HepG2 (cell line): ENCODE measurements around the gene TSNAXIP1. TPM values are rescaled to one million over a fixed set of nuclear protein-coding genes. Genes with fewer than 3 reads are reported as not detected.
A peak's percentile ranks its signal among the peaks of the same experiment; 100 is the strongest.

Experiments
- ATF5 ChIP-seq: sonication (generic); formaldehyde crosslinking; IDR thresholded peaks from 2 replicates; pipeline ENCODE4 v1.4.0; 2020; ENCODE audit warnings: mild to moderate bottlenecking, low read depth, missing genetic modification reagents
- CBX1 ChIP-seq: IDR thresholded peaks from one replicate; pipeline ENCODE4 v1.6.1; 2016; ENCODE audit warnings: antibody characterized with exemption, low read depth
- CHD4 ChIP-seq: fragments of 200-600 bp; sonication (generic); IDR thresholded peaks from 2 replicates; pipeline ENCODE4 v1.7.0; 2017; ENCODE audit warnings: mild to moderate bottlenecking, low read length, borderline replicate concordance
- DMAP1 ChIP-seq: IDR thresholded peaks from 2 replicates; pipeline ENCODE4 v1.6.1; 2016
- ELF3 ChIP-seq: IDR thresholded peaks from 2 replicates; pipeline ENCODE4 v1.6.1; 2016; ENCODE audit warnings: missing genetic modification reagents, missing compliant biosample characterization
- FIP1L1 ChIP-seq: fragments of 200-400 bp; formaldehyde crosslinking; IDR thresholded peaks from 2 replicates; pipeline ENCODE4 v1.6.1; 2018; ENCODE audit warnings: low read depth, mild to moderate bottlenecking, low read length, moderate library complexity, borderline replicate concordance; ENCODE audit not compliant: insufficient read depth
- GLI4 ChIP-seq: sonication (generic); formaldehyde crosslinking; IDR thresholded peaks from 2 replicates; pipeline ENCODE4 v1.5.1; 2020; ENCODE audit warnings: missing genetic modification reagents, mild to moderate bottlenecking, moderate library complexity, borderline replicate concordance
- NFIC ChIP-seq: IDR thresholded peaks from 2 replicates; pipeline ENCODE4 v1.6.1; 2012; ENCODE audit warnings: mild to moderate bottlenecking, low read length, inconsistent platforms
- RFXAP ChIP-seq: sonication (generic); formaldehyde crosslinking; IDR thresholded peaks from 2 replicates; pipeline ENCODE4 v1.4.0; 2020; ENCODE audit warnings: missing genetic modification reagents, borderline replicate concordance
- SMC3 ChIP-seq: IDR thresholded peaks from 2 replicates; pipeline ENCODE4 v1.6.1; 2011; ENCODE audit warnings: low read length, improper control_type of control experiment
- ZBTB49 ChIP-seq: sonication (generic); formaldehyde crosslinking; IDR thresholded peaks from 2 replicates; pipeline ENCODE4 v1.4.0; 2020; ENCODE audit warnings: missing genetic modification reagents, borderline replicate concordance
- ZMYM3 ChIP-seq: sonication (generic); formaldehyde crosslinking; IDR thresholded peaks from 2 replicates; pipeline ENCODE4 v1.5.1; 2020; ENCODE audit warnings: mild to moderate bottlenecking, missing genetic modification reagents
- ZNF253 ChIP-seq: sonication (generic); formaldehyde crosslinking; IDR thresholded peaks from 2 replicates; pipeline ENCODE4 v1.8.0; 2022; ENCODE audit warnings: mild to moderate bottlenecking, missing genetic modification reagents, borderline replicate concordance
- ZNF496 ChIP-seq: sonication (generic); formaldehyde crosslinking; IDR thresholded peaks from 2 replicates; pipeline ENCODE4 v1.8.1; 2023; ENCODE audit warnings: mild to moderate bottlenecking, moderate library complexity, missing genetic modification reagents; ENCODE audit not compliant: insufficient replicate concordance
- ZNF552 ChIP-seq: sonication (generic); formaldehyde crosslinking; IDR thresholded peaks from 2 replicates; pipeline ENCODE4 v1.9.0; 2022; ENCODE audit warnings: missing genetic modification reagents, mild to moderate bottlenecking, borderline replicate concordance
- ZNF598 ChIP-seq: sonication (generic); formaldehyde crosslinking; IDR thresholded peaks from 2 replicates; pipeline ENCODE4 v1.5.1; 2020; ENCODE audit warnings: mild to moderate bottlenecking, missing genetic modification reagents, borderline replicate concordance
- ZNF761 ChIP-seq: sonication (generic); formaldehyde crosslinking; conservative IDR thresholded peaks from 2 replicates; pipeline ENCODE4 v1.4.0; 2020; ENCODE audit warnings: mild to moderate bottlenecking, missing genetic modification reagents
- ZNF788 ChIP-seq: sonication (generic); formaldehyde crosslinking; IDR thresholded peaks from 2 replicates; pipeline ENCODE4 v1.5.0; 2020; ENCODE audit warnings: mild to moderate bottlenecking, missing genetic modification reagents, borderline replicate concordance
- ZSCAN30 ChIP-seq: sonication (generic); formaldehyde crosslinking; IDR thresholded peaks from 2 replicates; pipeline ENCODE4 v1.5.0; 2020; ENCODE audit warnings: mild to moderate bottlenecking, missing genetic modification reagents
- polyA plus RNA-seq, 8 experiments: library from polyadenylated mRNA; depleted of rRNA in 3 of 8; stranded (reverse) in 7 of 8; unstranded in 1 of 8; fragments of >200 nt; fragmentation: Illumina TruSeq in 4 of 8; extraction: Trizol in 4 of 8; gene quantifications; 2 replicates each; pipeline versions ENCODE4 v1.2.1 to v1.2.3, GENCODE V29; 2011 to 2016; ENCODE audit warnings: low read depth in 4 of 8, missing spikeins in 1 of 8, mixed read lengths in 1 of 8; ENCODE audit not compliant: insufficient read depth in 1 of 8
- total RNA-seq, 5 experiments: library from RNA; depleted of rRNA; stranded (reverse); fragments of >200 nt; fragmentation: Illumina TruSeq; extraction: Trizol; gene quantifications; 2 replicates each; pipeline ENCODE4 v1.2.3, GENCODE V29; 2016; ENCODE audit warnings: low read depth in 1 of 5
- TF ChIP-seq, protein P1 (sequence below): sonication (generic); formaldehyde crosslinking; IDR thresholded peaks from 2 replicates; pipeline ENCODE4 v1.9.0; 2022; ENCODE audit warnings: low read depth, missing genetic modification reagents
- TF ChIP-seq, protein P2 (sequence below): sonication (generic); formaldehyde crosslinking; IDR thresholded peaks from 2 replicates; pipeline ENCODE4 v1.5.1; 2020; ENCODE audit warnings: missing genetic modification reagents, mild to moderate bottlenecking, borderline replicate concordance
- TF ChIP-seq, protein P3 (sequence below): sonication (generic); formaldehyde crosslinking; IDR thresholded peaks from 2 replicates; pipeline ENCODE4 v1.4.0; 2020; ENCODE audit warnings: mild to moderate bottlenecking, missing genetic modification reagents, borderline replicate concordance

TSNAXIP1 gene
- total and polyA plus RNA-seq, 2 of the 13 experiments (the other 11 are each of a cell fraction or from before 2014, with no cell fraction given) = 0.37 to 0.86 TPM

GRCh38 chr16:67806428-67807147 is at the start of gene TSNAXIP1, which contains the start of gene RANBP10 (continued):
- TF ChIP-seq ZBTB49 (CRISPR knock-in tag) = no peak
- peak; percentile 65; the same call in 1 of the 2 replicates for TF ChIP-seq DMAP1 (CRISPR knock-in tag)
- 0 out of 2 replicates have a peak, but pooled peaks have one; percentile 15 for TF ChIP-seq ZMYM3
- TF ChIP-seq ELF3 = peak; percentile 47
- TF ChIP-seq ZNF253 (CRISPR knock-in tag) = no peak
- TF ChIP-seq, protein P1, sequence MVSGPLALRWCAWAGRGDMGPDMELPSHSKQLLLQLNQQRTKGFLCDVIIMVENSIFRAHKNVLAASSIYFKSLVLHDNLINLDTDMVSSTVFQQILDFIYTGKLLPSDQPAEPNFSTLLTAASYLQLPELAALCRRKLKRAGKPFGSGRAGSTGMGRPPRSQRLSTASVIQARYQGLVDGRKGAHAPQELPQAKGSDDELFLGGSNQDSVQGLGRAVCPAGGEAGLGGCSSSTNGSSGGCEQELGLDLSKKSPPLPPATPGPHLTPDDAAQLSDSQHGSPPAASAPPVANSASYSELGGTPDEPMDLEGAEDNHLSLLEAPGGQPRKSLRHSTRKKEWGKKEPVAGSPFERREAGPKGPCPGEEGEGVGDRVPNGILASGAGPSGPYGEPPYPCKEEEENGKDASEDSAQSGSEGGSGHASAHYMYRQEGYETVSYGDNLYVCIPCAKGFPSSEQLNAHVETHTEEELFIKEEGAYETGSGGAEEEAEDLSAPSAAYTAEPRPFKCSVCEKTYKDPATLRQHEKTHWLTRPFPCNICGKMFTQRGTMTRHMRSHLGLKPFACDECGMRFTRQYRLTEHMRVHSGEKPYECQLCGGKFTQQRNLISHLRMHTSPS (CRISPR knock-in tag) = peak; percentile 75; the same call in 1 of the 2 replicates
- peak; percentile 79; the same call in 1 of the 2 replicates for TF ChIP-seq ZNF552
- no peak for TF ChIP-seq ZSCAN30
- peak; percentile 93; the same call in 1 of the 2 replicates for TF ChIP-seq GLI4 (CRISPR knock-in tag)
- 0 out of 2 replicates have a peak, but pooled peaks have one; percentile 30 for TF ChIP-seq ZNF761 (CRISPR knock-in tag)
- TF ChIP-seq, protein P2, sequence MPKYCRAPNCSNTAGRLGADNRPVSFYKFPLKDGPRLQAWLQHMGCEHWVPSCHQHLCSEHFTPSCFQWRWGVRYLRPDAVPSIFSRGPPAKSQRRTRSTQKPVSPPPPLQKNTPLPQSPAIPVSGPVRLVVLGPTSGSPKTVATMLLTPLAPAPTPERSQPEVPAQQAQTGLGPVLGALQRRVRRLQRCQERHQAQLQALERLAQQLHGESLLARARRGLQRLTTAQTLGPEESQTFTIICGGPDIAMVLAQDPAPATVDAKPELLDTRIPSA = no peak
- TF ChIP-seq SMC3 = no peak
- TF ChIP-seq CBX1 = no peak
- TF ChIP-seq ZNF598 (CRISPR knock-in tag) = 0 out of 2 replicates have a peak, but pooled peaks have one; percentile 48
- TF ChIP-seq FIP1L1 = no peak
- no peak for TF ChIP-seq ZNF496 (CRISPR knock-in tag)
- TF ChIP-seq ZNF788 = peak; percentile 83
- TF ChIP-seq CHD4 = no peak; the same call in 1 of the 2 replicates
- TF ChIP-seq, protein P3, sequence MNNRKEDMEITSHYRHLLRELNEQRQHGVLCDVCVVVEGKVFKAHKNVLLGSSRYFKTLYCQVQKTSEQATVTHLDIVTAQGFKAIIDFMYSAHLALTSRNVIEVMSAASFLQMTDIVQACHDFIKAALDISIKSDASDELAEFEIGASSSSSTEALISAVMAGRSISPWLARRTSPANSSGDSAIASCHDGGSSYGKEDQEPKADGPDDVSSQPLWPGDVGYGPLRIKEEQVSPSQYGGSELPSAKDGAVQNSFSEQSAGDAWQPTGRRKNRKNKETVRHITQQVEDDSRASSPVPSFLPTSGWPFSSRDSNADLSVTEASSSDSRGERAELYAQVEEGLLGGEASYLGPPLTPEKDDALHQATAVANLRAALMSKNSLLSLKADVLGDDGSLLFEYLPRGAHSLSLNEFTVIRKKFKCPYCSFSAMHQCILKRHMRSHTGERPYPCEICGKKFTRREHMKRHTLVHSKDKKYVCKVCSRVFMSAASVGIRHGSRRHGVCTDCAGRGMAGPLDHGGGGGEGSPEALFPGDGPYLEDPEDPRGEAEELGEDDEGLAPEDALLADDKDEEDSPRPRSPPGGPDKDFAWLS (CRISPR knock-in tag) = no peak
- TF ChIP-seq RFXAP = peak; percentile 35; the same call in 1 of the 2 replicates
- no peak for TF ChIP-seq NFIC
- no peak for TF ChIP-seq ATF5 (CRISPR knock-in tag)
